ENCODE measurements around the gene RAB34. TPM values are rescaled to one million over a fixed set of nuclear protein-coding genes. Genes with fewer than 3 reads are reported as not detected.

Gene RAB34
- total RNA-seq, 2 donors from 2014 or later = 165 to 181 TPM

- intact Hi-C loops (cut with DNase I) = loop anchor here (10.0 kb wide), 1 partner anchor 61 kb away; no protein-coding TSS in a partner anchor
- no peak for TF ChIP-seq CTCF (IDR thresholded peaks at IDR 0.05)
- TF ChIP-seq POLR2AphosphoS5 (IDR thresholded peaks at IDR 0.05) = no peak
- peak; percentile 38 for TF ChIP-seq POLR2A (IDR thresholded peaks at IDR 0.05)
- no peak for DNase-seq (ENCODE audit: low spot score)
These were observed 28.2 kb upstream of the RAB34 start for GRCh38 chr17:28745786-28746411.

GRCh38 chr17:28744972-28745785 lies 27.5 kb upstream of the RAB34 start:
- peaks cover 31% of the 10 kb centered on the region for H3K4me1 ChIP-seq (replicated peaks)
- intact Hi-C loops (cut with DNase I) = loop anchor here (10.0 kb wide), 1 partner anchor 60 kb away; no protein-coding TSS in a partner anchor
- peak overlapping the region; percentile 99 for H3K27ac ChIP-seq
- H3K4me3 ChIP-seq = peak overlapping the region; percentile 93 to 99
- peaks cover 5% of the 10 kb centered on the region in 2 donors for H3K36me3 ChIP-seq
- no peak for TF ChIP-seq CTCF (IDR thresholded peaks at IDR 0.05)
- TF ChIP-seq POLR2AphosphoS5 (IDR thresholded peaks at IDR 0.05) = peak; percentile 37
- DNase-seq (ENCODE audit: low spot score) = peak; percentile 78
- 3% methylated on average over 31 of the region's 31 CpGs for WGBS
- no peaks in the 10 kb centered on the region for H3K9me3 ChIP-seq
- no peaks in the 10 kb centered on the region for H3K27me3 ChIP-seq (replicated peaks; ENCODE audit: insufficient read depth)

More at GRCh38 chr17:28745786-28746411, 28.2 kb upstream of the RAB34 start:
- Histone ChIP-seq H3K9me3 (no peaks in the 10 kb centered on the region), H3K27ac (peak overlapping the region; percentile 99), H3K36me3 (peaks cover 5% of the 10 kb centered on the region in 2 donors), H3K27me3 (replicated peaks; ENCODE audit: insufficient read depth) (no peaks in the 10 kb centered on the region), H3K4me1 (replicated peaks) (peaks cover 31% of the 10 kb centered on the region), H3K4me3 (peak overlapping the region; percentile 93 to 99)
- 52% methylated on average over 4 of the region's 4 CpGs for WGBS

- Histone ChIP-seq H3K4me1 (replicated peaks) (peaks cover 31% of the 10 kb centered on the region), H3K36me3 (peaks cover 3 to 5% of the 10 kb centered on the region in 2 donors), H3K27ac (peak overlapping the region; percentile 99), H3K27me3 (replicated peaks; ENCODE audit: insufficient read depth) (no peaks in the 10 kb centered on the region), H3K4me3 (peak overlapping the region; percentile 93 to 99), H3K9me3 (no peaks in the 10 kb centered on the region)
- TF ChIP-seq POLR2A (IDR thresholded peaks at IDR 0.05) = peak; percentile 27
- TF ChIP-seq POLR2AphosphoS5 (IDR thresholded peaks at IDR 0.05) = no peak
- under 1% methylated on average over 51 of the region's 61 CpGs for WGBS
- intact Hi-C loops (cut with DNase I) = loop anchor here (10.0 kb wide), 1 partner anchor 60 kb away; no protein-coding TSS in a partner anchor
- DNase-seq (ENCODE audit: low spot score) = no peak
These were observed 26.7 kb upstream of the RAB34 start for GRCh38 chr17:28744104-28744971.

- Histone ChIP-seq H3K4me1 (replicated peaks) (peaks cover 31% of the 10 kb centered on the region), H3K36me3 (peaks cover 0 to 5% of the 10 kb centered on the region in 2 donors), H3K27me3 (replicated peaks; ENCODE audit: insufficient read depth) (no peaks in the 10 kb centered on the region), H3K4me3 (peak within 1 kb of the TSS; percentile 93 to 99), H3K27ac (peak within 1 kb of the TSS; percentile 99), H3K9me3 (no peaks in the 10 kb centered on the region)
- WGBS = under 1% methylated on average over 63 of the region's 70 CpGs
- DNase-seq (ENCODE audit: low spot score) = peak; percentile 73
- TF ChIP-seq POLR2A (IDR thresholded peaks at IDR 0.05) (peak; percentile 83), CTCF (IDR thresholded peaks at IDR 0.05) (peak in 3 of 4 experiments; percentile 19 to 65 (median 62)), POLR2AphosphoS5 (IDR thresholded peaks at IDR 0.05) (peak; percentile 6)
- intact Hi-C loops (cut with DNase I) = loop anchor here (2.0 to 10.0 kb wide), 2 partner anchors 15 to 59 kb away; partner anchors contain the start of gene NEK8
These were observed 25.8 kb upstream of the RAB34 start, which contains the start of gene TRAF4 for GRCh38 chr17:28743243-28744103. TRAF4 (plus strand) TSS chr17:28744011; CDS start chr17:28744113, 102 bp downstream.
